K562 (cell line): ENCODE data around the gene ZNF865.

Experiments
- CHCHD3 ChIP-seq: fragments of 250-450 bp; sonication (Bioruptor Pico); IDR thresholded peaks from 2 replicates; pipeline ENCODE4 v2.1.2; 2022; ENCODE audit warnings: mild to moderate bottlenecking
- CREM ChIP-seq: IDR thresholded peaks from 2 replicates; pipeline ENCODE4 v1.6.1; 2014; ENCODE audit warnings: antibody characterized with exemption, low read depth
- EZH2 ChIP-seq: IDR thresholded peaks from 2 replicates; pipeline ENCODE4 v1.6.1; 2012; ENCODE audit warnings: low read depth, mild to moderate bottlenecking, inconsistent platforms, low read length, borderline replicate concordance
- HES1 ChIP-seq: fragments of 450-650 bp; IDR thresholded peaks from 2 replicates; pipeline ENCODE4 v1.6.1; 2016; ENCODE audit warnings: low read depth, mild to moderate bottlenecking, moderate library complexity
- MLLT1 ChIP-seq, 2 experiments: fragments of 450-650 bp; IDR thresholded peaks; 2 replicates each; pipeline ENCODE4 v1.6.1; 2016
- NFRKB ChIP-seq: fragments of 450-650 bp; IDR thresholded peaks from 2 replicates; pipeline ENCODE4 v1.6.1; 2016; ENCODE audit warnings: low read depth
- PBX2 ChIP-seq, 2 experiments: IDR thresholded peaks in 1 of 2; conservative IDR thresholded peaks in 1 of 2; 2 replicates each; pipeline ENCODE4 v1.6.1; 2016; ENCODE audit warnings: low read depth in 2 of 2, mild to moderate bottlenecking in 1 of 2, missing compliant biosample characterization in 1 of 2, missing genetic modification characterization in 1 of 2, moderate library complexity in 1 of 2
- PCBP2 ChIP-seq: fragments of 200-400 bp; formaldehyde crosslinking; IDR thresholded peaks from 2 replicates; pipeline ENCODE4 v1.6.1; 2018; ENCODE audit warnings: low read length, low read depth, mild to moderate bottlenecking, moderate library complexity; ENCODE audit not compliant: poor library complexity, severe bottlenecking
- POU5F1 ChIP-seq: fragments of 150-350 bp; IDR thresholded peaks from 2 replicates; pipeline ENCODE4 v1.6.1; 2014; ENCODE audit warnings: borderline replicate concordance, low read length, low read depth, mild to moderate bottlenecking; ENCODE audit not compliant: partially characterized antibody
- REST ChIP-seq, 2 experiments: fragments of 450-650 bp; formaldehyde crosslinking in 1 of 2; IDR thresholded peaks; 2 replicates each; pipeline versions ENCODE4 v1.4.0 to v1.6.1; 2014 to 2020; ENCODE audit warnings: mild to moderate bottlenecking in 2 of 2, borderline replicate concordance in 1 of 2, low read depth in 1 of 2
- TSHZ1 ChIP-seq: fragments of 250-450 bp; sonication (Bioruptor Pico); IDR thresholded peaks from 2 replicates; pipeline ENCODE4 v1.4.0; 2020; ENCODE audit warnings: mild to moderate bottlenecking, moderate library complexity
- UBTF ChIP-seq, 2 experiments: IDR thresholded peaks; 2 replicates each; pipeline ENCODE4 v1.6.1; 2012; ENCODE audit warnings: improper control_type of control experiment in 2 of 2, low read depth in 2 of 2, low read length in 2 of 2, borderline replicate concordance in 1 of 2
- ZZZ3 ChIP-seq: fragments of 450-650 bp; IDR thresholded peaks from 2 replicates; pipeline ENCODE4 v1.6.1; 2016; ENCODE audit warnings: antibody characterized with exemption, mild to moderate bottlenecking, moderate library complexity

GRCh38 chr19:55623130-55623529 lies 17.7 kb downstream of the ZNF865 start:
- TF ChIP-seq CREM, result no peak
- no peak for TF ChIP-seq UBTF (IDR thresholded peaks at IDR 0.05; ENCODE audit: borderline replicate concordance in 1 of 2, low read depth in 2 of 2, low read length in 2 of 2)
- no peak for TF ChIP-seq HES1
- no peak for TF ChIP-seq CHCHD3 (CRISPR knock-in tag)
- no peak for TF ChIP-seq TSHZ1 (CRISPR knock-in tag)
- TF ChIP-seq ZZZ3, result no peak
- TF ChIP-seq PBX2 (CRISPR knock-in tag; IDR thresholded peaks at IDR 0.05; ENCODE audit: low read depth), result no peak
- TF ChIP-seq PBX2 (tag; conservative IDR thresholded peaks at IDR 0.05; ENCODE audit: low read depth), result no peak
- TF ChIP-seq POU5F1, result no peak
- TF ChIP-seq REST (IDR thresholded peaks at IDR 0.05; ENCODE audit: borderline replicate concordance), result no peak
- TF ChIP-seq REST (CRISPR knock-in tag; IDR thresholded peaks at IDR 0.05; ENCODE audit: low read depth), result no peak
- no peak for TF ChIP-seq PCBP2
- TF ChIP-seq MLLT1 (IDR thresholded peaks at IDR 0.05), result no peak
- no peak for TF ChIP-seq NFRKB
- TF ChIP-seq EZH2, result no peak
